HG03139 (cell line): ENCODE measurements around the gene SCIN.
"Not testable (repeated sequence)": the region's sequence is repeated elsewhere in the genome, so short reads cannot be mapped to it uniquely, and the experiment has no call there.

Source experiments
- ATAC-seq: cut with Tn5 transposase; IDR thresholded peaks from one replicate; pipeline ENCODE4 v1.9.1; 2021; ENCODE audit not compliant: unreplicated experiment

Gene SCIN

DNA sequence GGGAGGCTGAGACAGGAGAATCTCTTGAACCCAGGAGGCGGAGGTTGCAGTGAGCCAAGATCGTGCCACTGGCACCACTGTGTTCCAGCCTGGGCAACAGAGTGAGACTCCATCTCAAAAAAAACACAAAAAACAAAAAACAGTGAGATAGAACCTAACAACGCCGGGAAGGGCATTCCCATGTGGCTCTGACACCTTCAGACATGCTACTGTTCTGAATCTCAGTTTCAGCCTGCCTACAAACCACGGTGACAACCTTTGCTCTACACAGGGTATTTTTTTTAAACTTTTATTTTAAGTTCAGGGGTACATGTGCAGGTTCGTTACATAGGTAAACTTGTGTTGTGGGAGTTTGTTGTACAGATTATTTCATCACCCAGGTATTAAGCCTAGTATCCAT lies 74.7 kb downstream of the SCIN start:
- not testable (repeated sequence) for ATAC-seq

- no peak for ATAC-seq
Observed at GRCh38 chr7:12646139-12646538, 75.6 kb downstream of the SCIN start.

- ATAC-seq, result no peak
Observed at GRCh38 chr7:12647364-12648219, 77.1 kb downstream of the SCIN start.

GRCh38 chr7:12648704-12649261 lies 78.3 kb downstream of the SCIN start:
- no peak for ATAC-seq

DNA sequence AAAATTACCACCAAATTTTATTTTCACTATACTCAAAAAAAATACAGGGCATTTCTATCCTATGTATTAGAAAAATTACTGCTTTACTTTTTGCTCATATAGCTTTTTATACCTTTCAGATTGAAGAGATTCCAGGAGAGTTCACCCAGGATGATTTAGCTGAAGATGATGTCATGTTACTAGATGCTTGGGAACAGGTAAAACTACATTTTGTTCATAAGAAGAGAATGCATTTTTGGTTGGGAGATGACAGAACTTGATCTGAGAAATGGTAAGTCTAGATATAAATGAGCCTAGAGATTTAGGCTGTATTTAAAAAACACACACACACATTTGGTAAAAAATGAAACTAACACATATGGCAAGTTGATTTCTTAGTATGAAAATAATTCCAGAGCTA lies 78.8 kb downstream of the SCIN start:
- ATAC-seq, result no peak

- ATAC-seq, result no peak
Observed at GRCh38 chr7:12650080-12650479, 79.6 kb downstream of the SCIN start.

GRCh38 chr7:12653110-12653509 lies 82.6 kb downstream of the SCIN start:
- no peak for ATAC-seq

GRCh38 chr7:12653518-12653917 lies 83.0 kb downstream of the SCIN start:
- ATAC-seq, result no peak

DNA sequence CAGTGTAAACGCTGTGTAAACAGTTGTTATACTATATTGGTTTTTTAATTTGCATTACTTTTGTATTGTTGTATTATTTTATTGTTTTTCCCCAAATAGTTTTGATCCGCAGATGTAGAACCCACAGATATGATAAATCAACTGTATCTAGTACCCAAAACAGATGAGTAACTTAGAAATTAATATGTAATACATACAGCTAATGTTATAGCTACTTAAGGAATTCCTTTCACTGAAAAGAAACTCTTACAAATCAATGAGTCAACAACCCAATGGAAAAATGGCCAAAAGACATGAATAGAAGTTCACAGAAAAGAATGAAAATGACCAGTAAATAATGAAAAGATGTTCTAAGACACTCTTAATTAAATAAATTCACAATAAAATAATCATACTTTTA lies 84.6 kb downstream of the SCIN start:
- no peak for ATAC-seq

GRCh38 chr7:12660423-12660822 lies 89.9 kb downstream of the SCIN start:
- ATAC-seq, result not testable (repeated sequence)

DNA sequence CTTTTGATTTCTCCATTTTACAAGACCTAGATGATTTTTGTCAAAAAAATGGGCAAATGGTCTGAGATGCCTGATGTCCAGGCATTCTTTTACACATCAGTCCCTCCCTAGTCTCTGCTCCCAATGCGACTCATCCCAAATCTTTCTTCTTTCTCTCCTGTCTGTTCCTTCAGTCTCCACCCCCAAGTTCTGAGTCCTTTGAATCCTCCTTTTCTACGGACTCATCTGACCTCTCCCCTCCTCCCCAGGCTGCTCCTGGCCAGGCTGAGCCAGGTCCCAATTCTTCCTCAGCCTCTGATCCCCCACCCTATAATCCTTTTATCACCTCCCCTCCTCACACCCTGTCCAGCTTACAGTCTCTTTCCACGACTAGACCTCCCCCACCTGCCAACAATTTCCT lies 90.5 kb downstream of the SCIN start:
- ATAC-seq, result not testable (repeated sequence)

DNA sequence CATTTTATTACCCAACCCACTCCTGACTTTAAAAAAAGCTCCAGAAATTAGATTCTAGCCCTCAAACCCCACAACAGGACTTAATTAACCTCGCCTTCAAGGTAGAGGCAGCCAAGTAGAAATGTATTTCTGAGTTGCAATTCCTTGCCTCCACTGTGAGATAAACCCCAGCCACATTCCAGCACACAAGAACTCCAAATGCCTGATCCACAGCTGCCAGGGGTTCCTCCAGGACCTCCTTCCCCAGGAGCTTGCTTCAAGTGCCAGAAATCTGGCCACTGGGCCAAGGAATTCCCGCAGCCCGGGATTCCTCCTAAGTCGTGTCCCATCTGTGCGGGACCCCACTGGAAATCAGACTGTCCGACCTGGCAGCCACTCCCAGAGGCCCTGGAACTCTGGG lies 91.1 kb downstream of the SCIN start:
- no peak for ATAC-seq

DNA sequence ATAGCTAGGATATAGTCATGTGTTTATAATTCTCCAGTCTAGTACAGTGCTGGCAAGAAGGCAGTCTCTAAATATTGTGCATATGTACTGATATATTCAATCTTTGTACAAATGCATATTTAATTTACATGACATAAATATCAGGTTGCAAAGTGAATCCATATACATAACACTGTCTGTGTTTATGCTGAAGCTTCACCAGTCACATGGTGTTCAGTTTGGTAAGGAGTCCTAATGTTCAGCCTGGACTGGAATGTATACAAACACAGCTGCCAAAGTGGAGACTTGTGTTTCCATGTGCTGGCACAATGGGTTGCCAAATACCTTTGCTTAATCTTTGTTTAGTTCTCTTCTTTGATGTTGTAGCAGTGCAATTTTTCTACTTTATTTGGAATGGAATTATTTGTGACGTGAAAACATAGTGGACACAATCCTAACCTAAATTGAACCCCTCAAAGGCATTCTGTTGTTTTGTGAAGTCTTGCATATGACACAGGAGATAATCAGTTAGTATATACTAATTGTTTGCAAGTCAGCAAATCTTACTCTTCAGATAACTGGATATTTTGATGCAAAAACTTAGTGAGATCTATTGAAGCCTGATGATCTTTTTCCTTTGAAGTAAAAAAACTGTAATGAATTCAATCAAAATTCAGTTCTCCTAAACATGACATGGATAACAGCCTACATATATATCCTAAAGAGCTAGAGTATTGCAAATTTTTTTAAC lies 99.6 kb downstream of the SCIN start:
- ATAC-seq, result no peak

- no peak for ATAC-seq
Observed at GRCh38 chr7:12670743-12671520, 100.4 kb downstream of the SCIN start.

- ATAC-seq, result not testable (repeated sequence)
Observed at GRCh38 chr7:12673436-12673835, 102.9 kb downstream of the SCIN start.

DNA sequence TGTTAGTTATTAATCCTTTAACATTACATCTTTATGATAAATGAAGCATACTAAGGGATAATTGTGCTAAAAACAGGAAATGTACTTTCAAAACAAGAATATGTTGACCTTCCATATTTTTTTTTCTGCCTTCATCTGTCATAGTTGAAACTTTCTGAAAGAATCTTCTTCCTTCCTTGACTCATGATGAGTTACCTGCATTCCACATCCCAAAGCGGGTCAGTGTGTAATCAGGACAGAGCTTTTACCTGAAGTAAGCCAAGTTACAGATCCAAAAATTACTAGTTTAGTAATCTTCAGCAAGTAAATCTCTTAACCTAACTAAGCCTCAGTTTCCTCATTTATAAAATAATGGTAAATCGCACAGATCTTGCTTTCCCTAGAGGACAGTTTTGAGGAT lies 103.5 kb downstream of the SCIN start:
- no peak for ATAC-seq

DNA sequence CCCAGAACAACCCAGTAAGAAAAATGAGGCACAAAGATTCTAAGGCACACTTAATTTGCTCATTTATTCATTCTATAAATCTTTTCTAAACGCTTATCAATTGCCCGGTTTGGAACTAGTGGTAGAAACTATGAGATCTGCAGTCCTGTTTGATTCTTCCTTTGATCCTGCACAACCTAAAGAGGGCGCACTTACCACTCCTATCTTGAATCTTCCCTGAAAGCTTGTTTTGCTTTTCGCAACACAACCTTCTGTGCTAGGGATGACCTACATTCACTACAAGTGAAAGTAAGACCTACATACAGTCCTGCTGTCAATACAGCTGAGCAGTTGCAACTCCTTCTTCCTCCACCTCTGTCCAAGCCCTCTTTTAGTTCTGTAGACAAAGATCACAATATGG lies 104.3 kb downstream of the SCIN start:
- peak; percentile 77 for ATAC-seq

- no peak for ATAC-seq
Observed at GRCh38 chr7:12683678-12684585, 113.4 kb downstream of the SCIN start.

DNA sequence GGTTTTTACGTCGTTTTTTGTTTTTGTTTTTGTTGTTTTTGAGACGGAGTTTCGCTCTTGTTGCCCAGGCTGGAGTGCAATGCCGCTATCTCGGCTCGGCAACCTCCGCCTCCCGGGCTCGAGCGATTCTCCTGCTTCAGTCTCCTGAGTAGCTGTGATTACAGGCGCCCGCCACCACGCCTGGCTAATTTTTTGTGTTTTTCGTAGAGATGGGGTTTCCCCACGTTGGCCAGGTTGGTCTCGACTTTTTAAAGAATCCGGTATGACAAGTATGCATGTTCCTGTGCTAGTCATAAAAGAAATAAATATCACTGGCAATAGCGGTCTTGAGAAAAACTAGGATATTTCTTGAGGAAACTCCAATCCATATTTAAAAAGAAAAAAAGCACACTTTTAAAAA lies 114.2 kb downstream of the SCIN start:
- no peak for ATAC-seq

DNA sequence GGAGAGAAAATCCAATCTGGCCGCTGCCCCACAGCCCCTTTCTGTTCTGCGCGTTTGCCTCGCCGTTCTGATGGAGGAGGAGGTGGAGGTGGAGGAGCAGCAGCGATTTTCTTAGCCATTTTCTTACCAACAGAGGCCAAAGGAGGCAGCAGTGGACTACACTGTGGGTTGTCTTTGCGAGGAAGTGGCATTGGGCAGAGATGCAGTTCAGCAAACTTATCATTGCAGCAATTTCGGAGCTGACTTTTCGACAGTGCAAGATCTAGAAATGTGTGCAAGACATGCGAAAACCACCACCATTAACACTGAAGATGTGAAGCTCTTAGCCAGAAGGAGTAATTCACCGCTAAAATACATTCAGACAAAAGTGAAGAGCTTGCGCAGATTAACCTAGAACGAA lies 115.0 kb downstream of the SCIN start:
- no peak for ATAC-seq
